WTC11 (cell line): ENCODE data around the gene ABCF2. TPM values are rescaled to one million over a fixed set of nuclear protein-coding genes. Genes with fewer than 3 reads are reported as not detected.

Experiments
- ATAC-seq: fragments of 200-7000 bp; cut with Tn5 transposase; 2 replicates; pipeline ENCODE4 v1.10.0; 2021; ENCODE audit warnings: mild to moderate bottlenecking, moderate library complexity
- CTCF ChIA-PET: fragments of 300-600 bp; sonication (Branson Sonifier 250); formaldehyde crosslinking; loops from one replicate; lab custom pipeline; 2021; ENCODE audit warnings: antibody characterized with exemption; lab: Charles Lee
- POLR2A ChIA-PET: fragments of 350-600 bp; sonication (Branson Sonifier 250); formaldehyde crosslinking; loops from one replicate; lab custom pipeline; 2021; ENCODE audit warnings: antibody characterized with exemption; lab: Charles Lee
- DNase-seq: peaks from one replicate; pipeline ENCODE4 v3.0.0; 2021; ENCODE audit warnings: low spot score
- H3K27ac Mint-ChIP-seq: 2 replicates; pipeline ENCODE4 v1.8.0; 2021; ENCODE audit warnings: mixed read lengths
- H3K27me3 Mint-ChIP-seq: 2 replicates; pipeline ENCODE4 v1.8.0; 2021; ENCODE audit warnings: low read depth, mild to moderate bottlenecking, moderate library complexity, mixed read lengths
- H3K36me3 Mint-ChIP-seq: 2 replicates; pipeline ENCODE4 v1.8.0; 2021; ENCODE audit warnings: mixed read lengths
- H3K4me1 Mint-ChIP-seq: 2 replicates; pipeline ENCODE4 v1.8.0; 2022; ENCODE audit warnings: mixed read lengths
- H3K4me3 Mint-ChIP-seq: 2 replicates; pipeline ENCODE4 v1.8.0; 2021; ENCODE audit warnings: mild to moderate bottlenecking, moderate library complexity, mixed read lengths
- H3K9me3 Mint-ChIP-seq: 2 replicates; pipeline ENCODE4 v1.8.0; 2021; ENCODE audit warnings: mixed read lengths
- ELF4 ChIP-seq: sonication (generic); formaldehyde crosslinking; IDR thresholded peaks from 2 replicates; pipeline ENCODE4 v1.8.1; 2022; ENCODE audit warnings: low read depth, mild to moderate bottlenecking, moderate library complexity, missing genetic modification reagents
- EMX1 ChIP-seq: fragments of 250-450 bp; sonication (Bioruptor Pico); IDR thresholded peaks from 2 replicates; pipeline ENCODE4 v1.8.0; 2021; ENCODE audit warnings: mild to moderate bottlenecking
- HMGA2 ChIP-seq: fragments of 250-450 bp; sonication (Bioruptor Pico); IDR thresholded peaks from 2 replicates; pipeline ENCODE4 v1.4.0; 2021; ENCODE audit warnings: mild to moderate bottlenecking, moderate library complexity
- NFATC4 ChIP-seq: fragments of 250-450 bp; sonication (Bioruptor Pico); IDR thresholded peaks from 2 replicates; pipeline ENCODE4 v1.9.0; 2021; ENCODE audit warnings: mild to moderate bottlenecking
- NFYB ChIP-seq: sonication (generic); formaldehyde crosslinking; conservative IDR thresholded peaks from 2 replicates; pipeline ENCODE4 v1.8.0; 2022; ENCODE audit warnings: low read depth, missing genetic modification reagents
- PRRX2 ChIP-seq: fragments of 250-450 bp; sonication (Bioruptor Pico); IDR thresholded peaks from 2 replicates; pipeline ENCODE4 v1.8.0; 2021; ENCODE audit warnings: mild to moderate bottlenecking
- TEAD1 ChIP-seq: sonication (generic); formaldehyde crosslinking; IDR thresholded peaks from 2 replicates; pipeline ENCODE4 v1.8.0; 2022; ENCODE audit warnings: mild to moderate bottlenecking, missing genetic modification reagents
- ZMAT4 ChIP-seq: fragments of 250-450 bp; sonication (Bioruptor Pico); IDR thresholded peaks from 2 replicates; pipeline ENCODE4 v1.9.0; 2021; ENCODE audit warnings: mild to moderate bottlenecking
- ZNF121 ChIP-seq: sonication (generic); formaldehyde crosslinking; IDR thresholded peaks from 2 replicates; pipeline ENCODE4 v1.8.0; 2023; ENCODE audit warnings: missing genetic modification reagents
- total RNA-seq: library from RNA; stranded (reverse); gene quantifications from 3 replicates; pipeline ENCODE4 v1.2.3, GENCODE V29; 2021
- TF ChIP-seq, protein P1 (sequence below): fragments of 250-450 bp; sonication (Bioruptor Pico); IDR thresholded peaks from 2 replicates; pipeline ENCODE4 v1.8.0; 2021; ENCODE audit warnings: mild to moderate bottlenecking
- TF ChIP-seq, protein P2 (sequence below): fragments of 250-450 bp; sonication (Bioruptor Pico); IDR thresholded peaks from 2 replicates; pipeline ENCODE4 v1.9.0; 2021; ENCODE audit warnings: moderate library complexity, mild to moderate bottlenecking, inconsistent platforms, borderline replicate concordance
- TF ChIP-seq, protein P3 (sequence below): sonication (generic); formaldehyde crosslinking; IDR thresholded peaks from 2 replicates; pipeline ENCODE4 v1.8.0; 2022; ENCODE audit warnings: missing genetic modification reagents
- TF ChIP-seq, protein P4 (sequence below): sonication (generic); formaldehyde crosslinking; IDR thresholded peaks from 2 replicates; pipeline ENCODE4 v1.8.0; 2022; ENCODE audit warnings: mild to moderate bottlenecking, missing genetic modification reagents
- TF ChIP-seq, protein P5 (sequence below): sonication (generic); formaldehyde crosslinking; IDR thresholded peaks from 2 replicates; pipeline ENCODE4 v1.8.0; 2023; ENCODE audit warnings: missing genetic modification reagents, mild to moderate bottlenecking, borderline replicate concordance

The ABCF2 gene
- total RNA-seq, 1 experiment from 2014 or later: 43.7 TPM

GRCh38 chr7:151187409-151188251, 39.4 kb downstream of the ABCF2 start:
- Mint-ChIP-seq H3K27ac (no peak overlapping the region), H3K36me3 (no peaks in the 10 kb centered on the region), H3K4me3 (no peak overlapping the region), H3K4me1 (no peaks in the 10 kb centered on the region), H3K9me3 (no peaks in the 10 kb centered on the region), H3K27me3 (no peaks in the 10 kb centered on the region; the same call in 1 of the 2 replicates)
- no peak for DNase-seq
- ChIA-PET CTCF (interaction anchor here (1.8 to 1.9 kb wide), 2 partner anchors 57 to 169 kb away, joined by 4 to 7 read pairs; no protein-coding TSS in a partner anchor), POLR2A (no interaction called here)
- ATAC-seq: no peak
- TF ChIP-seq, protein P1, sequence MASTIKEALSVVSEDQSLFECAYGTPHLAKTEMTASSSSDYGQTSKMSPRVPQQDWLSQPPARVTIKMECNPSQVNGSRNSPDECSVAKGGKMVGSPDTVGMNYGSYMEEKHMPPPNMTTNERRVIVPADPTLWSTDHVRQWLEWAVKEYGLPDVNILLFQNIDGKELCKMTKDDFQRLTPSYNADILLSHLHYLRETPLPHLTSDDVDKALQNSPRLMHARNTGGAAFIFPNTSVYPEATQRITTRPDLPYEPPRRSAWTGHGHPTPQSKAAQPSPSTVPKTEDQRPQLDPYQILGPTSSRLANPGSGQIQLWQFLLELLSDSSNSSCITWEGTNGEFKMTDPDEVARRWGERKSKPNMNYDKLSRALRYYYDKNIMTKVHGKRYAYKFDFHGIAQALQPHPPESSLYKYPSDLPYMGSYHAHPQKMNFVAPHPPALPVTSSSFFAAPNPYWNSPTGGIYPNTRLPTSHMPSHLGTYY (CRISPR knock-in tag): no peak
- TF ChIP-seq PRRX2 (no peak), ZMAT4 (CRISPR knock-in tag) (no peak), HMGA2 (CRISPR knock-in tag) (no peak), EMX1 (CRISPR knock-in tag) (no peak), ELF4 (CRISPR knock-in tag) (no peak), NFATC4 (no peak)
- TF ChIP-seq, protein P2, sequence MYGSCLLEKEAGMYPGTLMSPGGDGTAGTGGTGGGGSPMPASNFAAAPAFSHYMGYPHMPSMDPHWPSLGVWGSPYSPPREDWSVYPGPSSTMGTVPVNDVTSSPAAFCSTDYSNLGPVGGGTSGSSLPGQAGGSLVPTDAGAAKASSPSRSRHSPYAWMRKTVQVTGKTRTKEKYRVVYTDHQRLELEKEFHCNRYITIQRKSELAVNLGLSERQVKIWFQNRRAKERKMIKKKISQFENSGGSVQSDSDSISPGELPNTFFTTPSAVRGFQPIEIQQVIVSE (CRISPR knock-in tag): no peak
- TF ChIP-seq, protein P3, sequence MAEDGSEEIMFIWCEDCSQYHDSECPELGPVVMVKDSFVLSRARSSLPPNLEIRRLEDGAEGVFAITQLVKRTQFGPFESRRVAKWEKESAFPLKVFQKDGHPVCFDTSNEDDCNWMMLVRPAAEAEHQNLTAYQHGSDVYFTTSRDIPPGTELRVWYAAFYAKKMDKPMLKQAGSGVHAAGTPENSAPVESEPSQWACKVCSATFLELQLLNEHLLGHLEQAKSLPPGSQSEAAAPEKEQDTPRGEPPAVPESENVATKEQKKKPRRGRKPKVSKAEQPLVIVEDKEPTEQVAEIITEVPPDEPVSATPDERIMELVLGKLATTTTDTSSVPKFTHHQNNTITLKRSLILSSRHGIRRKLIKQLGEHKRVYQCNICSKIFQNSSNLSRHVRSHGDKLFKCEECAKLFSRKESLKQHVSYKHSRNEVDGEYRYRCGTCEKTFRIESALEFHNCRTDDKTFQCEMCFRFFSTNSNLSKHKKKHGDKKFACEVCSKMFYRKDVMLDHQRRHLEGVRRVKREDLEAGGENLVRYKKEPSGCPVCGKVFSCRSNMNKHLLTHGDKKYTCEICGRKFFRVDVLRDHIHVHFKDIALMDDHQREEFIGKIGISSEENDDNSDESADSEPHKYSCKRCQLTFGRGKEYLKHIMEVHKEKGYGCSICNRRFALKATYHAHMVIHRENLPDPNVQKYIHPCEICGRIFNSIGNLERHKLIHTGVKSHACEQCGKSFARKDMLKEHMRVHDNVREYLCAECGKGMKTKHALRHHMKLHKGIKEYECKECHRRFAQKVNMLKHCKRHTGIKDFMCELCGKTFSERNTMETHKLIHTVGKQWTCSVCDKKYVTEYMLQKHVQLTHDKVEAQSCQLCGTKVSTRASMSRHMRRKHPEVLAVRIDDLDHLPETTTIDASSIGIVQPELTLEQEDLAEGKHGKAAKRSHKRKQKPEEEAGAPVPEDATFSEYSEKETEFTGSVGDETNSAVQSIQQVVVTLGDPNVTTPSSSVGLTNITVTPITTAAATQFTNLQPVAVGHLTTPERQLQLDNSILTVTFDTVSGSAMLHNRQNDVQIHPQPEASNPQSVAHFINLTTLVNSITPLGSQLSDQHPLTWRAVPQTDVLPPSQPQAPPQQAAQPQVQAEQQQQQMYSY: no peak

DNA sequence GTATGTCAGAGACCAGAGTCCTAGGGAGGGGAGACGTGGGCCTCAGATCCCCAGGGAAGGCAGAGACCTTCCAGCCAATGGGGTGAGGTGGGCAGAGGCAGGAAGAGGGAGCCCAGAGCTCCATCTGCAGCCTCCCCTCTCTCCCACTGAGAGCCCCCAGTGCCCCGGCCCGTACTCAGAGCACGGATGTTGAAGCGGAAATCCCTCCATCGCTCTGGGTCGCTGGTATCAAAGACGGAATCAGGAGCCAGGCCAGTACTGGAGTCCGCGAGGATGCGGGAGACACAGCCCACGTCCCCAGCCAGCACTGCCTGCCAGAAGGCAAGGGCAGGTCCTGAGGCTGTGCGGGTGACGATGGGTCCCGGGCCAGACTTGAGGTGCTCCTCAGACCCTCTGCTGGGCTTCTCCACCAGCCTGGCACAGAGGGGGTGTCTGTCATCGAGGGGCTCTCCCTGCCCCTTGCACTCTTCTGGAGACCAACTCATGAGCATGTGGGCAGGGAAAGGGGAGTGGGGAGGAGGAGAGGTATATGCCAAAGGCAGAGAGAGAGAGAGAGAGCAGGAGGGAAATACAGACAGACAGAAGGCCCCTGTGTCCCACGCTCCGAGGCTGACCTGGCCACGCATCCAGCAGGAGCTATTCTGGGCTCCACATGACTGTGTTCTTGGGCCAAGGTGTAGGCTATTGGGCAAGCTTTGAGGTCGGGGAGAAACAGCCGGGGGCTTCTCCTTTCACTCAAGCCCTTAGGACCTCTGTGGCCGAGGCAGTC, 40.2 kb downstream of the ABCF2 start, which contains the start of gene ASB10:
TSS of gene ASB10 (minus strand) at position 611 of the 769 bp plus-strand sequence. CDS start at position 491, 120 bp downstream.
- POLR2A ChIA-PET: interaction anchor here (0.6 kb wide), 1 partner anchor 165 kb away, joined by 3 read pairs; no protein-coding TSS in a partner anchor
- Mint-ChIP-seq H3K4me1 (no peaks in the 10 kb centered on the region), H3K9me3 (no peaks in the 10 kb centered on the region), H3K36me3 (no peaks in the 10 kb centered on the region), H3K4me3 (no peak within 1 kb of the TSS), H3K27me3 (no peaks in the 10 kb centered on the region; the same call in 1 of the 2 replicates), H3K27ac (no peak within 1 kb of the TSS)
- ATAC-seq: no peak
- no peak for DNase-seq
- CTCF ChIA-PET: interaction anchor here (0.9 to 1.9 kb wide), 3 partner anchors 57 to 168 kb away, joined by 3 to 7 read pairs (median 4); no protein-coding TSS in a partner anchor
- TF ChIP-seq TEAD1 (no peak), HMGA2 (CRISPR knock-in tag) (no peak), NFYB (CRISPR knock-in tag) (no peak), ZNF121 (CRISPR knock-in tag) (no peak)
- TF ChIP-seq, protein P4, sequence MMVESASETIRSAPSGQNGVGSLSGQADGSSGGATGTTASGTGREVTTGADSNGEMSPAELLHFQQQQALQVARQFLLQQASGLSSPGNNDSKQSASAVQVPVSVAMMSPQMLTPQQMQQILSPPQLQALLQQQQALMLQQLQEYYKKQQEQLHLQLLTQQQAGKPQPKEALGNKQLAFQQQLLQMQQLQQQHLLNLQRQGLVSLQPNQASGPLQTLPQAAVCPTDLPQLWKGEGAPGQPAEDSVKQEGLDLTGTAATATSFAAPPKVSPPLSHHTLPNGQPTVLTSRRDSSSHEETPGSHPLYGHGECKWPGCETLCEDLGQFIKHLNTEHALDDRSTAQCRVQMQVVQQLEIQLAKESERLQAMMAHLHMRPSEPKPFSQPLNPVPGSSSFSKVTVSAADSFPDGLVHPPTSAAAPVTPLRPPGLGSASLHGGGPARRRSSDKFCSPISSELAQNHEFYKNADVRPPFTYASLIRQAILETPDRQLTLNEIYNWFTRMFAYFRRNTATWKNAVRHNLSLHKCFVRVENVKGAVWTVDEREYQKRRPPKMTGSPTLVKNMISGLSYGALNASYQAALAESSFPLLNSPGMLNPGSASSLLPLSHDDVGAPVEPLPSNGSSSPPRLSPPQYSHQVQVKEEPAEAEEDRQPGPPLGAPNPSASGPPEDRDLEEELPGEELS: no peak
- TF ChIP-seq, protein P1 (CRISPR knock-in tag): no peak
- TF ChIP-seq, protein P5, sequence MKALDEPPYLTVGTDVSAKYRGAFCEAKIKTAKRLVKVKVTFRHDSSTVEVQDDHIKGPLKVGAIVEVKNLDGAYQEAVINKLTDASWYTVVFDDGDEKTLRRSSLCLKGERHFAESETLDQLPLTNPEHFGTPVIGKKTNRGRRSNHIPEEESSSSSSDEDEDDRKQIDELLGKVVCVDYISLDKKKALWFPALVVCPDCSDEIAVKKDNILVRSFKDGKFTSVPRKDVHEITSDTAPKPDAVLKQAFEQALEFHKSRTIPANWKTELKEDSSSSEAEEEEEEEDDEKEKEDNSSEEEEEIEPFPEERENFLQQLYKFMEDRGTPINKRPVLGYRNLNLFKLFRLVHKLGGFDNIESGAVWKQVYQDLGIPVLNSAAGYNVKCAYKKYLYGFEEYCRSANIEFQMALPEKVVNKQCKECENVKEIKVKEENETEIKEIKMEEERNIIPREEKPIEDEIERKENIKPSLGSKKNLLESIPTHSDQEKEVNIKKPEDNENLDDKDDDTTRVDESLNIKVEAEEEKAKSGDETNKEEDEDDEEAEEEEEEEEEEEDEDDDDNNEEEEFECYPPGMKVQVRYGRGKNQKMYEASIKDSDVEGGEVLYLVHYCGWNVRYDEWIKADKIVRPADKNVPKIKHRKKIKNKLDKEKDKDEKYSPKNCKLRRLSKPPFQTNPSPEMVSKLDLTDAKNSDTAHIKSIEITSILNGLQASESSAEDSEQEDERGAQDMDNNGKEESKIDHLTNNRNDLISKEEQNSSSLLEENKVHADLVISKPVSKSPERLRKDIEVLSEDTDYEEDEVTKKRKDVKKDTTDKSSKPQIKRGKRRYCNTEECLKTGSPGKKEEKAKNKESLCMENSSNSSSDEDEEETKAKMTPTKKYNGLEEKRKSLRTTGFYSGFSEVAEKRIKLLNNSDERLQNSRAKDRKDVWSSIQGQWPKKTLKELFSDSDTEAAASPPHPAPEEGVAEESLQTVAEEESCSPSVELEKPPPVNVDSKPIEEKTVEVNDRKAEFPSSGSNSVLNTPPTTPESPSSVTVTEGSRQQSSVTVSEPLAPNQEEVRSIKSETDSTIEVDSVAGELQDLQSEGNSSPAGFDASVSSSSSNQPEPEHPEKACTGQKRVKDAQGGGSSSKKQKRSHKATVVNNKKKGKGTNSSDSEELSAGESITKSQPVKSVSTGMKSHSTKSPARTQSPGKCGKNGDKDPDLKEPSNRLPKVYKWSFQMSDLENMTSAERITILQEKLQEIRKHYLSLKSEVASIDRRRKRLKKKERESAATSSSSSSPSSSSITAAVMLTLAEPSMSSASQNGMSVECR (CRISPR knock-in tag): no peak
